Vagina (tissue), 2 donors: ENCODE data around the gene CEP85L. TPM values are rescaled to one million over a fixed set of nuclear protein-coding genes. Genes with fewer than 3 reads are reported as not detected.

ENCODE experiments used
- DNase-seq, 2 donors: peaks; one replicate each; pipeline ENCODE4 v3.0.0-alpha.2; 2017; ENCODE audit errors: extremely low spot score in 2 of 2
- H3K27ac ChIP-seq: fragments of 200-600 bp; sonication (generic); one replicate; pipeline ENCODE4 v1.5.1; 2019
- H3K27me3 ChIP-seq: fragments of 200-600 bp; sonication (generic); one replicate; pipeline ENCODE4 v1.5.1; 2019
- H3K36me3 ChIP-seq, 2 donors: fragments of 200-600 bp; sonication (generic); one replicate each; pipeline ENCODE4 v1.5.1; 2017 to 2019
- H3K4me1 ChIP-seq: fragments of 200-600 bp; sonication (generic); one replicate; pipeline ENCODE4 v1.5.1; 2019
- H3K4me3 ChIP-seq, 2 donors: fragments of 200-600 bp; sonication (generic); 1 replicate in 1 of 2; 2 replicates in 1 of 2; pipeline ENCODE4 v1.5.1; 2016 to 2019
- H3K9me3 ChIP-seq: fragments of 200-600 bp; sonication (generic); one replicate; pipeline ENCODE4 v1.5.1; 2019
- POLR2A ChIP-seq, 2 donors: fragments of 450-650 bp; IDR thresholded peaks; one replicate each; pipeline ENCODE4 v1.6.1; 2017; ENCODE audit warnings: antibody characterized with exemption in 2 of 2, mild to moderate bottlenecking in 2 of 2, moderate library complexity in 2 of 2
- POLR2AphosphoS5 ChIP-seq, 2 donors: sonication (generic); formaldehyde crosslinking; IDR thresholded peaks; one replicate each; pipeline ENCODE4 v1.9.0; 2017; ENCODE audit warnings: antibody characterized with exemption in 2 of 2, mild to moderate bottlenecking in 2 of 2, low read depth in 1 of 2; ENCODE audit not compliant: insufficient read depth in 1 of 2
- intact Hi-C: fragments of 100-400 bp; cut with DNase I; formaldehyde crosslinking; loops from one replicate; pipeline ENCODE4 v1.15.1; 2023
- total RNA-seq: library from RNA; depleted of rRNA; stranded (reverse); fragments of >200 nt; gene quantifications from one replicate; pipeline ENCODE4 v1.2.3, GENCODE V29; 2016
- TF ChIP-seq, protein P1 (sequence below), 3 experiments: fragments of 450-650 bp in 2 of 3; fragments of 200-600 bp in 1 of 3; sonication (generic) in 1 of 3; IDR thresholded peaks; one replicate each; pipeline ENCODE4 v1.5.1; 2017 to 2019; ENCODE audit warnings: antibody characterized with exemption in 3 of 3, mild to moderate bottlenecking in 2 of 3, moderate library complexity in 2 of 3

Gene CEP85L
- total RNA-seq, 1 donor from 2014 or later, result 11.8 TPM

DNA sequence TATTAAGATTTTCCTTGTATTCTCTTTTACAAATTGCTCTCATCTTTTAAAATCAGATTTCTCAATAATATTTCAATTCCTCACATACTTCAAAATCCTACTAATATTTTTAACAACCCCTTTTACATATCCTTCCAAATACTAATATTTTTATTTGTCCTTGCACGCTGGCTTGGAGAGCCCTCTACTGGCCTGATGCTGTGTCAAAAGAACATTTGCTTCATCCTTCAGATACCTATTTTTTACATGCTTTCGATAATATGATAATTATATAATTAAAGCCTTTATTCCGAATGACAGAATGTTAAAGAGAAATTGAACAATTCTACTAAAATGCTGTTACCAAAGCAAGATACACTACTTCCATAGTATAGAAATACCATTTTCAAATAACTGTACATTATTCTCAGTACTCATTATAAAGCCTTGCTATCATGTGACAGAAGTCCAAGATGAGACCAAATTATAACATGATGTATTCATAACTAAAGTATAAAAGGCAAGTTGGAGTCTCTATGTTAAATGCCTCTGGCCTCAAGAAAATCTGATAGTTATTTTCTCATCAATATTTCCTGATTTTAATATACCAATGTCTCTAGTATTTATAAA is 142.3 kb downstream of the CEP85L start:
- H3K27ac ChIP-seq, result no peak overlapping the region
- no peaks in the 10 kb centered on the region for H3K36me3 ChIP-seq
- no peaks in the 10 kb centered on the region for H3K4me1 ChIP-seq
- TF ChIP-seq POLR2AphosphoS5 (IDR thresholded peaks at IDR 0.05; ENCODE audit: insufficient read depth in 1 of 2, low read depth in 1 of 2) (no peak), POLR2A (IDR thresholded peaks at IDR 0.05) (no peak)
- TF ChIP-seq, protein P1, sequence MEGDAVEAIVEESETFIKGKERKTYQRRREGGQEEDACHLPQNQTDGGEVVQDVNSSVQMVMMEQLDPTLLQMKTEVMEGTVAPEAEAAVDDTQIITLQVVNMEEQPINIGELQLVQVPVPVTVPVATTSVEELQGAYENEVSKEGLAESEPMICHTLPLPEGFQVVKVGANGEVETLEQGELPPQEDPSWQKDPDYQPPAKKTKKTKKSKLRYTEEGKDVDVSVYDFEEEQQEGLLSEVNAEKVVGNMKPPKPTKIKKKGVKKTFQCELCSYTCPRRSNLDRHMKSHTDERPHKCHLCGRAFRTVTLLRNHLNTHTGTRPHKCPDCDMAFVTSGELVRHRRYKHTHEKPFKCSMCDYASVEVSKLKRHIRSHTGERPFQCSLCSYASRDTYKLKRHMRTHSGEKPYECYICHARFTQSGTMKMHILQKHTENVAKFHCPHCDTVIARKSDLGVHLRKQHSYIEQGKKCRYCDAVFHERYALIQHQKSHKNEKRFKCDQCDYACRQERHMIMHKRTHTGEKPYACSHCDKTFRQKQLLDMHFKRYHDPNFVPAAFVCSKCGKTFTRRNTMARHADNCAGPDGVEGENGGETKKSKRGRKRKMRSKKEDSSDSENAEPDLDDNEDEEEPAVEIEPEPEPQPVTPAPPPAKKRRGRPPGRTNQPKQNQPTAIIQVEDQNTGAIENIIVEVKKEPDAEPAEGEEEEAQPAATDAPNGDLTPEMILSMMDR (IDR thresholded peaks at IDR 0.05), result no peak
- intact Hi-C loops, result loop anchor here (10.0 kb wide), 1 partner anchor 224 kb away; no protein-coding TSS in a partner anchor
- no peak for DNase-seq
- no peaks in the 10 kb centered on the region for H3K27me3 ChIP-seq
- no peak overlapping the region for H3K4me3 ChIP-seq
- H3K9me3 ChIP-seq, result no peaks in the 10 kb centered on the region

DNA sequence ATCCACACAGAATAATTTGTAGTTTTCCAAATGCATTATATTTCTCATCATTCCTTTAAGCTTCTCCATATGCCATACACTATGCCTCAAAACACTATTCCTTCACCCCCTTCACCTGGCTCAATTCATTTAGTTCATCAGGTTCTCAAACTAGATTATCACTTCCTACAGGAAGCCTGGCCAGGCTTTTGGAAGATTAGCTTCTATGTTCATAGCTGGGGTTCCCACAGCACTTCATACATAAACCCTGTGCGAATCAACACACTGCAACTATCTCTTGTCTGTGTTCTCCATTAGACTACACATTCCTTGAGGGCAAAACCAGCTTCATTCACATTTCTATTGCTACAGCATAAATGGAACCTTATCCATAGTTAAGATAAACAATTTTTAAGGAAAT is 143.8 kb downstream of the CEP85L start:
- no peaks in the 10 kb centered on the region for H3K27me3 ChIP-seq
- no peak overlapping the region for H3K27ac ChIP-seq
- H3K4me3 ChIP-seq, result no peak overlapping the region
- no peaks in the 10 kb centered on the region for H3K36me3 ChIP-seq
- intact Hi-C loops, result loop anchor here (10.0 kb wide), 1 partner anchor 223 kb away; no protein-coding TSS in a partner anchor
- H3K9me3 ChIP-seq, result no peaks in the 10 kb centered on the region
- DNase-seq, result no peak
- TF ChIP-seq POLR2A (IDR thresholded peaks at IDR 0.05), result no peak
- TF ChIP-seq POLR2AphosphoS5 (IDR thresholded peaks at IDR 0.05; ENCODE audit: insufficient read depth in 1 of 2, low read depth in 1 of 2), result no peak
- TF ChIP-seq, protein P1 (IDR thresholded peaks at IDR 0.05), result no peak
- H3K4me1 ChIP-seq, result no peaks in the 10 kb centered on the region

DNA sequence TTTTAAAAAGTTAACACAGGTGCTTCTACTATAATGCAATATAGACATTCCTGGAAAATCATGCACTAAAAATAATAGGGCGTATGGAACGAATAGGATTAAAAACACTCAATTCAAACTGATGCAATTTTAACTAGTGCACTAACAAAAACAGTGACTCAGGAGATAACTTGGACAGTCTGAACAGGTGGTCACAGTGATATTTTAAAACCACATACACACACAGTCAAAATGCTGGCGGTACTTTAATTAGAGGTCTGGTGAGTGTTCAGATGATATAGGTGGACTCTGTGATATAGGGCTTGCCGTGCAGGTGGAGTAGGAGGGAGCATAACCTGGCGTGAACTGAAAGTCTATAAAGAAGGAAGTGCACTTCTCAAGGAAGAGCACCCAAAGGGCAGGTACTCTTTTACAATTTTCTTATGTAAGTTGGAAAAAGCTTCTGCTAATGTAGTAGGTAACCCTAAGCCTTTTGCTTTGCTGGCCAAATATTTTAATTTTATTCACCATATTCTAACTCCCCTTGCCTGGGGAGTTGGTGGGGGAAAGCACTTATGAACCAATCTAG is 145.2 kb downstream of the CEP85L start:
- TF ChIP-seq POLR2A (IDR thresholded peaks at IDR 0.05) (no peak), POLR2AphosphoS5 (IDR thresholded peaks at IDR 0.05; ENCODE audit: insufficient read depth in 1 of 2, low read depth in 1 of 2) (no peak)
- TF ChIP-seq, protein P1 (IDR thresholded peaks at IDR 0.05), result no peak
- Histone ChIP-seq H3K27ac (no peak overlapping the region), H3K4me3 (no peak overlapping the region), H3K9me3 (no peaks in the 10 kb centered on the region), H3K27me3 (no peaks in the 10 kb centered on the region), H3K36me3 (no peaks in the 10 kb centered on the region), H3K4me1 (peaks cover 5% of the 10 kb centered on the region)
- no peak for DNase-seq
- intact Hi-C loops, result loop anchor here (10.0 kb wide), 1 partner anchor 221 kb away; no protein-coding TSS in a partner anchor

DNA sequence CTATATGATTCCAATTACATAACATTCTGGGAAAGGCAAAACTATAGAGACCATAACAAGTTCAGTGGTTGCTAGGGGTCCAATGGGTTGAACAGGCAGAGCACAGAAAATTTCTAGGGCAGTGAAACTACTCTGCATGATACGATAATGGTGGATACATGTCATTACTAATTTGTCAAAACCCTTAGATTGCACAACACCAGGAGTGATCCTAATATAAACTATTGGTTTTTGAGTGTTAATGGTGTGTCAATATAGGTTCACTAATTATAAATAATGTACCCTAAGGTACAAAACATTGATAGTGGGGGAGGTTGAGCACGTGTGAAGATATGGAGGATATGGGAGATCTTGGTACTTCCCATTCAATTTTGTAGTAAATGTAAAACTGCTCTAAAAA is 145.7 kb downstream of the CEP85L start:
- TF ChIP-seq POLR2A (IDR thresholded peaks at IDR 0.05) (no peak), POLR2AphosphoS5 (IDR thresholded peaks at IDR 0.05; ENCODE audit: insufficient read depth in 1 of 2, low read depth in 1 of 2) (no peak)
- TF ChIP-seq, protein P1 (IDR thresholded peaks at IDR 0.05), result no peak
- peaks cover 5% of the 10 kb centered on the region for H3K4me1 ChIP-seq
- intact Hi-C loops, result loop anchor here (10.0 kb wide), 1 partner anchor 221 kb away; no protein-coding TSS in a partner anchor
- no peaks in the 10 kb centered on the region for H3K36me3 ChIP-seq
- H3K4me3 ChIP-seq, result no peak overlapping the region
- no peak overlapping the region for H3K27ac ChIP-seq
- H3K27me3 ChIP-seq, result no peaks in the 10 kb centered on the region
- no peaks in the 10 kb centered on the region for H3K9me3 ChIP-seq
- DNase-seq, result no peak

DNA sequence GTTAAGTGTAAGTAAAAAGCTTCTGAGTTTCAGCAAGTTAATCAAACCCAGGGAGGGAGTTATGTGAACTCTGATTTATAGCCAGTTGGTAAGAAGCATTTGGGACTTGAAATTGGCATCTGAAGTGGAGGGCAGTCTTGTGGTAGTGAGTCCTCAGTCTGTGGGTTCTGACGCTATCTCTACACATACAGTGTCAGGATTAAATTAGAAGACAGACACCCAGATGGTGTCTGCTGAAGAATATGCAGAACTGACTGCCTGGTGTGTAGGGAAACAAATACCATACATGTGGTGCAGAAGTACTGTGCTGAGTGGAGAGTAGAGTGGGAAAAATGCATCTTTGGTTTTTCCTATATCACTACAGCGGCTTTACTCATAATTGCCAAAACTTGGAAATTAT is 146.8 kb downstream of the CEP85L start:
- DNase-seq, result no peak
- H3K4me3 ChIP-seq, result no peak overlapping the region
- intact Hi-C loops, result loop anchor here (10.0 kb wide), 1 partner anchor 220 kb away; no protein-coding TSS in a partner anchor
- peaks cover 5% of the 10 kb centered on the region for H3K4me1 ChIP-seq
- no peaks in the 10 kb centered on the region for H3K9me3 ChIP-seq
- H3K27me3 ChIP-seq, result no peaks in the 10 kb centered on the region
- H3K36me3 ChIP-seq, result no peaks in the 10 kb centered on the region
- no peak overlapping the region for H3K27ac ChIP-seq
- TF ChIP-seq POLR2A (IDR thresholded peaks at IDR 0.05) (no peak), POLR2AphosphoS5 (IDR thresholded peaks at IDR 0.05; ENCODE audit: insufficient read depth in 1 of 2, low read depth in 1 of 2) (no peak)
- TF ChIP-seq, protein P1 (IDR thresholded peaks at IDR 0.05), result no peak
